ENCODE results near the gene ASXL3. TPM values are rescaled to one million over a fixed set of nuclear protein-coding genes. Genes with fewer than 3 reads are reported as not detected.
A peak's percentile ranks its signal among the peaks of the same experiment; 100 is the strongest.

Gene ASXL3
- total and polyA plus RNA-seq, 4 donors, result 0.08 to 16.3 (median 1.8) TPM

- ATAC-seq (ENCODE audit: insufficient read depth, low FRiP score) (no peak), DNase-seq (no peak)
- Histone ChIP-seq H3K36me3 (ENCODE audit: control insufficient read depth in 4 of 4, insufficient read depth in 4 of 4, low read length in 4 of 4) (peaks cover 0 to 5% (median 1%) of the 10 kb centered on the region in 4 donors), H3K4me1 (ENCODE audit: control insufficient read depth in 5 of 5, insufficient read depth in 5 of 5, low read length in 5 of 5) (peaks cover 0 to 33% (median 3%) of the 10 kb centered on the region in 5 donors), H3K9ac (ENCODE audit: insufficient read depth in 1 of 2, low read length in 2 of 2) (no peak overlapping the region), H3K27ac (ENCODE audit: low read depth in 1 of 2, low read length in 1 of 2) (no peak overlapping the region), H3K27me3 (ENCODE audit: control insufficient read depth in 3 of 3, insufficient read depth in 3 of 3, low read length in 2 of 3) (no peaks in the 10 kb centered on the region), H3K9me3 (ENCODE audit: control insufficient read depth in 4 of 4, insufficient read depth in 3 of 4, low read length in 3 of 4) (no peaks in the 10 kb centered on the region), H3K4me3 (no peak overlapping the region)
- TF ChIP-seq CTCF (IDR thresholded peaks at IDR 0.05; ENCODE audit: control extremely low read depth, extremely low read depth), result no peak
- 78 to 80% methylated on average over 2 of the region's 2 CpGs for WGBS, 2 donors
Observed at GRCh38 chr18:33660696-33661310, 82.8 kb downstream of the ASXL3 start.

- no peak for TF ChIP-seq CTCF (IDR thresholded peaks at IDR 0.05; ENCODE audit: control extremely low read depth, extremely low read depth)
- no peak overlapping the region for H3K27ac ChIP-seq (ENCODE audit: low read depth in 1 of 2, low read length in 1 of 2)
- DNase-seq (peak; percentile 17 to 68 (median 63)), ATAC-seq (ENCODE audit: insufficient read depth, low FRiP score) (no peak)
- peaks cover 0 to 37% (median 0%) of the 10 kb centered on the region in 5 donors for H3K4me1 ChIP-seq (ENCODE audit: control insufficient read depth in 5 of 5, insufficient read depth in 5 of 5, low read length in 5 of 5)
- no peak overlapping the region for H3K4me3 ChIP-seq
- H3K9ac ChIP-seq (ENCODE audit: insufficient read depth in 1 of 2, low read length in 2 of 2), result no peak overlapping the region
- 77 to 81% methylated on average over 4 of the region's 4 CpGs for WGBS, 2 donors
- peaks cover 0 to 5% (median 1%) of the 10 kb centered on the region in 4 donors for H3K36me3 ChIP-seq (ENCODE audit: control insufficient read depth in 4 of 4, insufficient read depth in 4 of 4, low read length in 4 of 4)
- H3K27me3 ChIP-seq (ENCODE audit: control insufficient read depth in 3 of 3, insufficient read depth in 3 of 3, low read length in 2 of 3), result no peaks in the 10 kb centered on the region
- no peaks in the 10 kb centered on the region for H3K9me3 ChIP-seq (ENCODE audit: control insufficient read depth in 4 of 4, insufficient read depth in 3 of 4, low read length in 3 of 4)
Observed at GRCh38 chr18:33664241-33664874, 86.3 kb downstream of the ASXL3 start.

- Histone ChIP-seq H3K4me3 (no peak overlapping the region), H3K27ac (ENCODE audit: low read depth in 1 of 2, low read length in 1 of 2) (no peak overlapping the region), H3K9me3 (ENCODE audit: control insufficient read depth in 4 of 4, insufficient read depth in 3 of 4, low read length in 3 of 4) (no peaks in the 10 kb centered on the region), H3K9ac (ENCODE audit: insufficient read depth in 1 of 2, low read length in 2 of 2) (no peak overlapping the region), H3K27me3 (ENCODE audit: control insufficient read depth in 3 of 3, insufficient read depth in 3 of 3, low read length in 2 of 3) (no peaks in the 10 kb centered on the region), H3K36me3 (ENCODE audit: control insufficient read depth in 4 of 4, insufficient read depth in 4 of 4, low read length in 4 of 4) (peaks cover 0 to 5% (median 1%) of the 10 kb centered on the region in 4 donors), H3K4me1 (ENCODE audit: control insufficient read depth in 5 of 5, insufficient read depth in 5 of 5, low read length in 5 of 5) (peaks cover 0 to 37% (median 0%) of the 10 kb centered on the region in 5 donors)
- WGBS, 2 donors, result 85 to 90% methylated on average over 3 of the region's 3 CpGs
- DNase-seq (no peak), ATAC-seq (ENCODE audit: insufficient read depth, low FRiP score) (no peak)
- no peak for TF ChIP-seq CTCF (IDR thresholded peaks at IDR 0.05; ENCODE audit: control extremely low read depth, extremely low read depth)
Observed at GRCh38 chr18:33665187-33665586, 87.2 kb downstream of the ASXL3 start.
